HG02623 (cell line): ENCODE results near the gene LRRC4C.

Source experiments
- ATAC-seq: cut with Tn5 transposase; IDR thresholded peaks from one replicate; pipeline ENCODE4 v1.9.1; 2021; ENCODE audit warnings: moderate library complexity; ENCODE audit not compliant: unreplicated experiment

The LRRC4C gene

DNA sequence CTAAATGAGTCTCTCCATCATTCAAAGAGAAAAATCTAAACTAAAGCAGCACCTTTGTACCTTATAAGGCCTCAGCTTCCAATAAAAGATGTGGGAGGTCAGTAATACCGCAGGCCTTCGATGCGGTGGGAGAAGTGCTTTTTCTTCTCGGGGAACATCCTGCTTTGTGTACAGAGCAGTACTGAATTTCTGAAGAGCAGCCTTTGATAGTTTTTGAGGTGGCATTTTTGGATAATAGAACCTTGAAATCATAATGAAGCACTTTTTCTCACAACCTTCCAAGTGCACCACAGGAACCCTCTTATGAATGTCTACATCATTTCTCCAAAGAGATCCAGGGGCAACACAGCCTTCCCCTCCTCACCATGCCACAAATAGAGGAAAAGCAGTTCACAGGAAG, 39.6 kb downstream of the LRRC4C start:
- no peak for ATAC-seq

- no peak for ATAC-seq
Measured at GRCh38 chr11:41414771-41415440, 44.5 kb downstream of the LRRC4C start.

GRCh38 chr11:41413843-41414242, 45.6 kb downstream of the LRRC4C start:
- peak; percentile 92 for ATAC-seq

DNA sequence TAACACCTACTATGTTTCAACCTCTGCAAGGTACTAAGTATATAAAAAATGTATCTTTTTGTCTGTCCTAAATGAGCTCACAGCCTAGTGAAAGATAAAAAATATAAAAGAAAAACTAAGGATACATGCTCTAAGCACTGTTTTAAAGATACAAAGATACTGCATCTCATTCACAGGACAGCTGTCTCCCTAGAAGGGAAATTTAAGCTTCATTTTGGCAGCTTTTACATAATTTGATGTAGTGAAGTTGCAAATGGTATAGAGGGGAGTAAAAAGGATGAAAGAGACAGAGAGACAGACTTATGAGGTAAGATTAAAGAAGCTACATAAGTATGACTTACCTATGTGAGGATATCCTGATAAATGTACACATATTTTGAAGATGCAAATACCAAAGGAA, 53.6 kb downstream of the LRRC4C start:
- ATAC-seq = no peak

DNA sequence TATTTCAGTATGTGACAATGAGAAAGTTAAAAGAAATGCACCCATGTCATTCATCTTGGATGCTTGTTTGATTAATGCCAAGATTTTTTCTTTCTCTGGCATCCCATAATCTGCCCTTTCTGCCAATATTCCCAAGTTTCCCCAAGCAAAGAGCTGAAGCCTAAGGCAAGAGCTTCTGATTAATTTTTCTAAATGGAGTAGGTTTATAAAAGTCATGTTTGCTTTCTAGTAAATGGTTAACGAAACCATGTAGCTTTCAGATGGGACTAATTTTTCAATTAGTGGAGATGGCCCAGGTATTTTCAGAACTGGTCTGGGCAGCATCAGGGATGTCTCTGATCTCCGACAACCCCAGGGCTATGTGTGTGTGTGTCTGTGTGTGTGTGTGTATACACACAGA, 55.3 kb downstream of the LRRC4C start:
- ATAC-seq = no peak

- no peak for ATAC-seq
Measured at GRCh38 chr11:41403458-41403857, 56.0 kb downstream of the LRRC4C start.

- ATAC-seq = no peak
Measured at GRCh38 chr11:41400819-41401382, 58.6 kb downstream of the LRRC4C start.

- no peak for ATAC-seq
Measured at GRCh38 chr11:41400124-41400523, 59.3 kb downstream of the LRRC4C start.

DNA sequence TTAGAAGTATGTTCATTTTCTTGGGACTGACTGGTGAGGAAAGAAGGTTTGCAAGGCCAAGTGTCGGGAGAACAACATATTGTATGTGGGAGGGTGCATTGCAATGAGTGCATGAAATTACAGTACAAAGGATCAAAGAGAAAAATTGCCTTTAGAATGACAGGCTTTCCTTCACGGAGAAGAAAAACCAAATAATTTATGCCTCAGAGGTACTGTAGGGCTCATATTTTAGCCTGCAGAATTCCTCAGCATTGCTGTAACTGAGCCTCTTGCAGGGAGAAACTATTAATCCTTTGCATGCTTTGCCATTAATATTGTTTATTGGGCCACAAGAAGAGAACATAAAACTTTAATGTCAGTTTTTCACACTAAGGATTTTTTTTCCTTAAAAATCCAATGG, 60.1 kb downstream of the LRRC4C start:
- ATAC-seq = no peak

DNA sequence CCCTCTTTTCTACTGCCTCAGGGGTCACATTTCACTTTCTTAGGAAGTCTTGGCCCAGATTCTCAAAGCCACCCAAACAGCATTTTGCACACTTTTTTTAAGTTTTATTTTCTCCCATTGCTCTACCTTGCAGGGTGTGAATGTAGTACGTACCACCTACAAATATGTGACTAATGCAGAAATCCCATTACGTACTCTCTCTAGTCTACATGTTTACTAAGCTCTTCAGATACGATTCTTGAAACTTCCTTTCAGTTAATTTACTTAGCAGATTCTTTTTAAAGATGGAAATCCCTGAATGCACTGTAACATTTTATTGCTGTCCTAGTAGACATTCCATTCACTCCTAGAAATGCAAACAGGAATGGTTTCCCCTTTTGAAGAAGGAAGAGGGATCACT, 61.3 kb downstream of the LRRC4C start:
- ATAC-seq = no peak

DNA sequence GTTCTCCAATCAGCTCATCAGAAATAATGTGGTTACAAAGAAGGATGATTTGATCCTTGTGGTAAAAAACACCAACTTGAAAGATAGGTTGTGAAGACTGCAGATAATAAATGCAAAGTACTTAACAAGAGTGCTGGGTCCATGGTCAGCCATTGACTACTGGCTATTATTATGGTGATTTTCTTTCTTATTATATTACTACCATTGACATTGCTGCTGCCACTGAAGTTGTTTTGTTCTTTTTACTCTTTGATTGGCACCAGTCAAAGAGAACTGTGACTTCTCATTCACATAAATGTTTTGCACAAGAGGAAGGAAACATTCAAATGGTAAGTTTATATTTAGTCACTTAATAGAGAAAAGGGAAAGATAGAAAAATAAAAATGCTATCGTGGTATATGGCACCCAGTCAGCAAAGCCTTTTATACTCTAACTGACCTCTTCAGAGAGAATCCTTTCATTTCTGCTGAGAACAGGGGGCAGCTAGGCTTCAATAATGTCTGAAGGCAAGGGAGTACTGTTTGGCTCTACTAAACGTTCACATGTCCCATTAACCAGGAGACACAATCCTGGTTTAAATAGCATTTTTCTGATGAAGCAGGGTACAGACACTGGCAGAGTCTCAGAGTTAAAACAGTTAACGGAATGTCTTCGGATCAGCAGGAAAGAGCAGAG, 64.8 kb downstream of the LRRC4C start:
- no peak for ATAC-seq

GRCh38 chr11:41392596-41392995, 66.9 kb downstream of the LRRC4C start:
- no peak for ATAC-seq

DNA sequence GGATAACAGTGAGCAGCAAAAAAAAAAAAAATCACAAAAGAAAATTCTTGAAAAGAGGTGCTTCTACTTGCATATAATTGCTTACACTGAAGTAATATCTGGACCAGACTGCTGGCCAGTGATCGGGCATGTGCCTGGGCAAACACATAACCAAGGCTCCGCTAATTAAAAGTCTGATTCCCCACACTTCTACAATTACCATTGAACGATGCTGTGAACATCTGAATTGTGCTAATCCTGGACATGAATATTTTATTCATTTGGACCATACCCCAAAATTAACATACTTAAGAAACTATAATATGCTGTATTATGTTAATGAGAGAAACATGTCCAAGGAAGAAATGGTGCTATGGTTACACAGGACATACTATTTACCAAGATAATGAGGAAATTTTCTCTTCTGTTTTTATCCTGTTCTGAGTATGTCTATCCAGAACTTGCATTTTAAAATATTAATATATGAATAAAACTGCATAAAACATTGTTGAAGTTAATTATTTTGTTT, 69.8 kb downstream of the LRRC4C start:
- no peak for ATAC-seq

GRCh38 chr11:41384329-41384728, 75.1 kb downstream of the LRRC4C start:
- no peak for ATAC-seq

DNA sequence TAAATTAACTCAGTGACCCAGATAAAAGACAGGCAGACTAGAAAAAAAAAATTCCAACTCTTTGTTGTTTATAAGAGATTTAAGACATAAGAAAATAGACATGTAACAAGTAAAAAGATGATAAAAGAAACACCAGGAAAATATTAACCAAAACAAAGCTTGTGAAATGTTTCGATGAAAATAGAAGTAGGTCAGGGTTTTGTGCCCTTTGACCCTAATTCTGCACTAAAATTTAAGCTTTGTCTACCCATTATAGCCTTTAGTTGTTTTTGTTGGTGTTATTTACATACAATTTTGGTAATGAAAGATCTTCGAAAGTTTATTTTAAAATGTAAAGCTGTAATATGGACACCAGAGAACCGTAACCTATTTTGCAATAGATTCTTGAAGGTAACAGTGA, 75.7 kb downstream of the LRRC4C start:
- no peak for ATAC-seq

DNA sequence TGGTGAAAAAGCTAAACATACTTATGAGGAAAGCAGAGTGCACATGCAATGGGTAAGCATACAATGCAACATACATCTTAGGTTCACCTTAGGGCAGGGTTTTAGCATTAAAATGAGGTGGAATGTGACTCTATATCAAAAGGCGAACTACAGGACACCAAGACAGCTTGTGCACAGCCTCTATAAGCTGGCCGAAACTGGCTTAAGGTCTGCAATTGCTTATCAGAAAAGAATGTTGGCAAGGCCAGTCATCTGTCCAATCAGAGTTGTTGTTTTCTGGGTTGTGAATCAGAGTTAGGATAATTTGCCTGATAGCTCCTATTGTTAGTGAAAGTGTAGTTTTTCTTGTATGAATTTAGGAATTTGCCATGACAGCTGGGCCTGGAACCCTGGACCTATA, 76.5 kb downstream of the LRRC4C start:
- ATAC-seq = no peak

DNA sequence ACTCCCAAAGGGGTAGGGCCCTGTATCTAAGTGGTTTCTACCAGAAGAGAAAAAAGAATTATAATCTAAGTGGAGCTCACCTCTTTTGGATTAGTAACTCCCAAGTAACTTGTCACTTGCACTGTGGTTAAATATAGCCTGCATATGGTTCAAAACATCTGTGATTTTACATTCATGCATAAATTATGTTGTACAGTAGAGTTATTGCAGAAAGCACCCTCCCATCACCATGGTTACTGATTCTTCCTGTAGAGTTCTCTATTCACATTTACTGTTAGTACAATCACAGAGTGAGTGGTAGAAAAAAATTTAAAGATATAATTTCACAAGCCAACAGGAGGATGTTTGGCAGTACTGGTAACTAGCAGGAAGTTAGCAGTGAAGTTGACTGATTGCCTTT, 80.4 kb downstream of the LRRC4C start:
- no peak for ATAC-seq

- ATAC-seq = no peak
Measured at GRCh38 chr11:41377709-41378394, 81.6 kb downstream of the LRRC4C start.

GRCh38 chr11:41351825-41352224, 107.6 kb downstream of the LRRC4C start:
- ATAC-seq = no peak

DNA sequence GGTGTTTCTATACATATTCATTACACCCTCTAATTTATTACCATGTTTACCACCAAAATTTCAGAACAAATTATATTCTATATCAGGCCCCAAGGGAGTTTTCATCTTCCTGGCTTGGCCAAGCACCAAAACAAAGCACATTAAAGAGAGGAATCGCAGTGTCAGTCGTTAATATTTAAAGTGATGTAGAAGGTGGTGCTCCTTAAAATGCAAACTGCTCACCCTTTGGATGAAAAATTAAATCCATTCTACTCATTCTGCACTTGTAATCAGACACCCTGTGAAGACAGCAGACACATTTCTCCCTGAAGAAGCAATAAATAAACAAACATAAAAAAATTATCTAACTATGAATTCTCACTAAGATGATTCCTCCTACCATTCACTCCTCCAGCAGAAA, 113.4 kb downstream of the LRRC4C start:
- no peak for ATAC-seq

DNA sequence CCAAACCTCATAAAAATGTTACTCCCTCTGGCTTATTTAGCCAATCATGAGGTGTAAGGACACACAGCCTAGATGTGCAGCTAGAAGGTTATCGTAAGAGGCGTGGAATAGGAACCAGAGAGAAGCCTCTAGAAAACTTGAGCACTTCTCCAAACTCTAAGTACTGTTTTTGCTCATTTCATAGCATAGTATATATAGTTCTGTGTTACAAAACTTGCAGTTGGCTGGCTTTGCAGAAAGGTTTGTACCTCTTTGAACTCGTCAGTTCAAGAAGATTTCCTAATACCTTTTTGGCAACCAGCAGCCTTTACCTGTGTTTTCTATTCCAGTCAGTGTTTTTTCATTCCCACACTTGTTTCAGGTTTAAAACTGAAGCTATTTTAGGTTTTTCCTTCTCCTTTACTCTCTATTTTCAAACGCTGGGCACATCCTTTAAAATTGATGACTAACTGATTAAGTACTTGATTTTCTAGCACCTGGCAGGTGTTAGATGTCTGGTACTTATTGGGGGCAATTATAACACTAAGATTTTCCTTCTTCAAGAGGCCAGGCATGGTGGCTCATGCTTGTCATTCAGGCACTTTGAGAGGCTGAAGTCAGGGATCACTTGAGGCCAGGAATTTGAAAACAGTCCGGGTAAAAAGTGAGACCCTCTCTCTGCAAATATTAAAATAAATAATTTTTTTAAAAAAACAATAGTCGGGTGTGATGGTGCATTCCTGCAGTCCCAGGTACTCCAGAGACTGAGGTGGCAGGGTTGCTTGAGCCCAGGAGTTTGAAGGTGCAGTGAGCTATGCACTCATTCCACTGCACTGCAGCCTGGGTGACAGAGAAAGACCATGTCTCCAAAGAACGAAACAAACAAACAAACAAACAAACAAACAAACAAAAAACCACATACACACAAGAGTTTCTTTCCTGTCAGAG, 125.2 kb downstream of the LRRC4C start:
- ATAC-seq = no peak
